Mesodermal cell (in vitro differentiated cells): ENCODE data around the gene MAPK8.
"Not testable (repeated sequence)": the region's sequence is repeated elsewhere in the genome, so short reads cannot be mapped to it uniquely, and the experiment has no call there.

ENCODE experiments used
- H3K27ac ChIP-seq: 2 replicates; pipeline ENCODE4 v1.7.0; 2013; ENCODE audit warnings: mild to moderate bottlenecking, low read depth, low read length, moderate library complexity; ENCODE audit not compliant: severe bottlenecking
- H3K36me3 ChIP-seq: 2 replicates; pipeline ENCODE4 v1.7.1; 2013; ENCODE audit warnings: mild to moderate bottlenecking, low read length, moderate library complexity; ENCODE audit not compliant: control insufficient read depth, insufficient read depth
- H3K4me1 ChIP-seq: one replicate; pipeline ENCODE4 v1.7.1; 2013; ENCODE audit warnings: mild to moderate bottlenecking, low read length; ENCODE audit not compliant: insufficient read depth, control insufficient read depth, poor library complexity, severe bottlenecking
- H3K4me3 ChIP-seq: 2 replicates; pipeline ENCODE4 v1.7.0; 2013; ENCODE audit warnings: low read length, control low read depth, mild to moderate bottlenecking; ENCODE audit not compliant: insufficient read depth, poor library complexity, severe bottlenecking; ENCODE audit errors: extremely low read depth
- H3K9me3 ChIP-seq: 2 replicates; pipeline ENCODE4 v1.7.1; 2013; ENCODE audit warnings: mild to moderate bottlenecking, low read length, moderate library complexity; ENCODE audit not compliant: control insufficient read depth
- WGBS, 2 experiments: methylation state at CpG; one replicate each; pipeline ENCODE4 v1.1.5; 2013; ENCODE audit warnings: missing lambda C conversion rate in 2 of 2; ENCODE audit not compliant: insufficient coverage in 2 of 2; 5-methylcytosine and 5-hydroxymethylcytosine counted together

The MAPK8 gene

DNA sequence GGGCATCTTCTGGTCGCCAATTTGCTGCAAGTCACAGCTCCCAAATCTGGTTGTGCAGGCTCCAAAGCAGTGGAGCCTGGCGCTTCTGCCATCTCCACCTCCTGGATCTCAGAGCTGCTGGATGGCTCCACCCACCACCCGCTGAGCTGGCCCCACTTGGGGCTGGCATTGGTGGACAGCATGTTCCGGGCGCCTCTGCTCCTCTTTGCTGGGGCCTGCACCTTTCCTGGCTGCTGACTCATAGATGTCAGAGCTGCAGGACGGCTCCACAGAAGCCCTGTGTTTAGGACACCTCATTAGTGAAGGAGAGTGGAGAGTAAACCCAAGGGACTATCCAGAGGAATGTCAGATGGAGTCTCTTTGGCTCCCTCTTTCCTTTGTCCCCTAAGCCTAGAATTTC, 27.4 kb downstream of the MAPK8 start:
- peaks cover 31% of the 10 kb centered on the region for H3K36me3 ChIP-seq
- H3K4me1 ChIP-seq: no peaks in the 10 kb centered on the region
- no peak overlapping the region for H3K4me3 ChIP-seq
- peaks cover 22% of the 10 kb centered on the region for H3K9me3 ChIP-seq
- whole genome bisulfite sequencing, 2 experiments: 69 to 81% methylated on average over 4 to 5 of the region's 6 CpGs
- no peak overlapping the region for H3K27ac ChIP-seq

DNA sequence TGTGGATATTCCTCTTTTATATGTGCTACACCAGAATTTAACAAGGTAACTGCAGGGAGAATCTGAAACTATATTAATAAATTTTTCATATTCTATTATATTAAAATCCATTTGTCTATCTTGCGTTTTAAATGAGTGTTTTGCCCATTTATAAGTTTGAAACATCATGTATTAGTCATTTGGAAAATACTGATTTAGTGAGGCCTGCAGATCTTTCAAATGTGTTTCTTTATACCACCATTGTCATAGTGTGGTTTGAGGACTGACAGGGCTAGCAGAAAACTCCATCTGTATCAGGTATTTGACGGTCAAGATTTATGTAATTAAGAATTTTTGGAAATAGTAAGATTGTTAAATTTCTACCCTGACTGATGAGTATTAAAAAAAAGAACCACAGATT, 29.3 kb downstream of the MAPK8 start:
- no peak overlapping the region for H3K4me3 ChIP-seq
- H3K27ac ChIP-seq: no peak overlapping the region
- H3K4me1 ChIP-seq: no peaks in the 10 kb centered on the region
- H3K9me3 ChIP-seq: peaks cover 16% of the 10 kb centered on the region
- no CpG with 5 or more reads among the region's 2 CpGs for WGBS, 2 experiments
- H3K36me3 ChIP-seq: peaks cover 24% of the 10 kb centered on the region

GRCh38 chr10:48336978-48337599, 30.6 kb downstream of the MAPK8 start:
- 83 to 85% methylated on average over 5 to 6 of the region's 7 CpGs for WGBS, 2 experiments
- H3K9me3 ChIP-seq: peaks cover 3% of the 10 kb centered on the region
- H3K4me3 ChIP-seq: no peak overlapping the region
- H3K27ac ChIP-seq: no peak overlapping the region
- no peaks in the 10 kb centered on the region for H3K4me1 ChIP-seq
- H3K36me3 ChIP-seq: peaks cover 11% of the 10 kb centered on the region

GRCh38 chr10:48340734-48341133, 34.3 kb downstream of the MAPK8 start:
- Histone ChIP-seq H3K4me1 (no peaks in the 10 kb centered on the region), H3K9me3 (peaks cover 2% of the 10 kb centered on the region), H3K4me3 (no peak overlapping the region), H3K27ac (no peak overlapping the region), H3K36me3 (no peaks in the 10 kb centered on the region)

- peaks cover 13% of the 10 kb centered on the region for H3K9me3 ChIP-seq
- no peak overlapping the region for H3K27ac ChIP-seq
- H3K36me3 ChIP-seq: peaks cover 2% of the 10 kb centered on the region
- 88 to 90% methylated on average over 2 of the region's 2 CpGs for WGBS, 2 experiments
- no peaks in the 10 kb centered on the region for H3K4me1 ChIP-seq
- H3K4me3 ChIP-seq: no peak overlapping the region
Measured at GRCh38 chr10:48343106-48343505, 36.6 kb downstream of the MAPK8 start.

GRCh38 chr10:48343921-48344598, 37.6 kb downstream of the MAPK8 start:
- H3K27ac ChIP-seq: no peak overlapping the region
- 100% methylated on average over 1 of the region's 3 CpGs; no CpG with 5 or more reads in 1 of the 2 experiments for WGBS, 2 experiments
- H3K36me3 ChIP-seq: peaks cover 2% of the 10 kb centered on the region

DNA sequence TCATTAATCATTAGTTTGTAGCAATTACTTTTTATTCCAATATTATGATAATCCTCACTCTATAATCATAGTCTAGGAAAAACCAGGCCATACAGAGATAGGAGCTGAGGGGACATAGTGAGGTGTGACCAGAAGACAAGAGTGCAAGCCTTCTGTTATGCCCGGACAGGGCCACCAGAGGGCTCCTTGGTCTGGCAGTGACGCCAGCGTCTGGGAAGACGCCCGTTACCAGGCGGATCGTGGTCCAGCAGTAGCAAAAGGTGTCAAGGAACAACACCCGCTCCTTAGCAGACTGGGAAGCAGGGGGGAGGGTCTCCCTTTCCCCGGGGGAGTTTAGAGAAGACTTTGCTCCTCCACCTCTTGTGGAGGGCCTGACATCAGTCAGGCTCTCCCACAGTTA, 39.8 kb downstream of the MAPK8 start:
- not testable (repeated sequence) for H3K4me1 ChIP-seq, H3K36me3 ChIP-seq, H3K4me3 ChIP-seq, H3K27ac ChIP-seq
- WGBS, 2 experiments: 87 to 100% methylated on average over 1 to 4 of the region's 9 CpGs
- H3K9me3 ChIP-seq: peaks cover 13% of the 10 kb centered on the region

More at GRCh38 chr10:48343921-48344598, 37.6 kb downstream of the MAPK8 start:
- H3K4me3 ChIP-seq: no peak overlapping the region
- H3K4me1 ChIP-seq: no peaks in the 10 kb centered on the region
- peaks cover 13% of the 10 kb centered on the region for H3K9me3 ChIP-seq

- H3K27ac ChIP-seq, H3K36me3 ChIP-seq, H3K4me3 ChIP-seq, H3K4me1 ChIP-seq: not testable (repeated sequence)
- 100% methylated on average over 1 of the region's 2 CpGs for WGBS, 2 experiments
- H3K9me3 ChIP-seq: peaks cover 13% of the 10 kb centered on the region
Measured at GRCh38 chr10:48347539-48347938, 41.1 kb downstream of the MAPK8 start.

GRCh38 chr10:48347943-48348342, 41.5 kb downstream of the MAPK8 start:
- not testable (repeated sequence) for H3K27ac ChIP-seq, H3K4me3 ChIP-seq, H3K36me3 ChIP-seq, H3K4me1 ChIP-seq
- peaks cover 13% of the 10 kb centered on the region for H3K9me3 ChIP-seq
- 100% methylated on average over 1 to 3 of the region's 4 CpGs for WGBS, 2 experiments

DNA sequence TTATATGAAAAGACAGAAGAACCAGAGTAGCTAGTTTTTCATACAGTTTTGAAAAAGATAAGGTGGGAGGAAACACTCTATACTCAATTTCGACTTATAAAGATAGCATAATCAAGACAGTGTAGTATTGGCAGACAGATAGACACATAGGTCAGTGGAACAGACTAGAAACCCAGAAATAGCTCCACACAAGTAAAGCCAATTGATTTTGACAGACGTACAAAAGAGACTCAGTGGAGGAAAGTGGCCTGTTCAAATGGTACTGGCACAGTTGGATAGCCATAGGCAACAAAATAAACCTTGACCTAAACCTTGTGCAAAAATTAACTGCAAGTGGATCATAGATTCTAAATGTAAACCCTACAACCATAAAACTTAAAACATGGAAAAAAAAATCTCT, 46.8 kb downstream of the MAPK8 start:
- no peaks in the 10 kb centered on the region for H3K9me3 ChIP-seq
- H3K4me1 ChIP-seq: no peaks in the 10 kb centered on the region
- WGBS, 2 experiments: 90% methylated on average over 2 of the region's 2 CpGs; no CpG with 5 or more reads in 1 of the 2 experiments
- no peak overlapping the region for H3K4me3 ChIP-seq
- no peaks in the 10 kb centered on the region for H3K36me3 ChIP-seq
- no peak overlapping the region for H3K27ac ChIP-seq

DNA sequence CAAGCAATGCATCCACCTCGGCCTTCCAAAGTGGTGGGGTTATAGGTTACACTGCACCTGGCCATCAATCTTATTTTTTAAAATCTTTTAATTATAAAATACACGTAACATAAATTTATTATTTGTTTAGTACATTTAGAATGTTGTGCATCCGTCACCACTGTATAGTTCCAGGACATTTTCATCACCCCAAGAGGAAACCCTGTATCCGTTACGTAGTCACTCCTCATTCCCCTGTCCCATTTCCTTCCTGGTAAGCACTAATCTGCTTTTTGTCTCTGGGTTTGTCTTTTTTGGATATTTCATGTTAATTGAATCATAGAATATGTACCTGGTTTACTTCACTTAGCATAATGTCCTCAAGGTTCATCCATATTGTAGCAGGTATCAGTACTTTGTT, 51.2 kb downstream of the MAPK8 start:
- no peak overlapping the region for H3K4me3 ChIP-seq
- H3K9me3 ChIP-seq: no peaks in the 10 kb centered on the region
- no peak overlapping the region for H3K27ac ChIP-seq
- 93% methylated on average over 3 of the region's 5 CpGs; no CpG with 5 or more reads in 1 of the 2 experiments for WGBS, 2 experiments
- no peaks in the 10 kb centered on the region for H3K4me1 ChIP-seq
- no peaks in the 10 kb centered on the region for H3K36me3 ChIP-seq
